GM19239 (cell line): ENCODE results near the gene POU2F1.

Experiments used
- DNase-seq: peaks from one replicate; pipeline ENCODE4 v3.0.0; 2011; ENCODE audit warnings: low spot score; ENCODE audit not compliant: insufficient read length
- FAIRE-seq: peaks from 2 replicates; lab custom pipeline; 2011; peaks lifted over from hg19 to GRCh38; lab: Jason Lieb, UNC

The POU2F1 gene

GRCh38 chr1:167431909-167432650 lies 211.4 kb downstream of the POU2F1 start:
- FAIRE-seq (no peak), DNase-seq (no peak)

DNA sequence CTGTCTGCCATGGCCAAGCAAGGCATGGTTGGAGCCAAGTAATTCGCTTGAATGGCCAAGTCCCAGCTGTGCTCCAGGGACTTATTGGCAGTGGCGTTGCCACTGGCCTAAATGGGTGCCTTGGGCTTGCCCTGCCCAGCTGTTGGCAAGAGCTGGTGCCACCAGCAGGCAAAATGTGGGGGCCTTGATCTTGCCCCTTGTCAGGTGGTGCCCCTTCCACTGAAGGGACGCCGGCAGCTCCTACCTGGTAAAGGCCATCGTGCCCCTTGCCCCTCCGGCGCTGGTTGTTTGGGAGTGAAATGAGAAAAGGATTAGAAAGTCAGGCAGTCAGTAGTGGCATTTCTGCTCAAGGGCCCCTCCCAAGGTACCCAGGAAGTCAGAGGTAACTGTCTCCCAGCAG lies 212.1 kb downstream of the POU2F1 start:
- FAIRE-seq (no peak), DNase-seq (no peak)

GRCh38 chr1:167433884-167434283 lies 213.2 kb downstream of the POU2F1 start:
- no peak for DNase-seq
- FAIRE-seq: no peak

DNA sequence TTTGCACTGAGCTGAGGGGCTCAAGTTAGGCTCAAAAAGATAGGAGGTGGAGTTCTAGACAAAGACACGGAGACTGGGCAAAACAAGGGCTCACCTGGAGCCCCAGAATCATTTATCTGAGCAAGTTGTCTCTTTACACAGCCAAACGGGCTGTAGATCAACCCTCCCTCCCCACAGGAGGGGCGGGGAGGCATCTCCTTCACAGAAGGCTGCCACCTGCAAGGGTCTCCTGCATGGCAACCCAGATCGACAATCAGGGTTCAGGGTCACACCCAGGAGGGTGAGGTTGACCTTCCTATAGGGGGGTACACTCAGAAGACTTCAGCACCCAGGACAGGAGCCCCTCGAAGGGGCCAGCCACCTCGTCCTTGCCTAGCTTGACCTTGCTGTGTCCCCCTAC lies 213.6 kb downstream of the POU2F1 start:
- DNase-seq (no peak), FAIRE-seq (no peak)

- no peak for FAIRE-seq
- no peak for DNase-seq
Observed at GRCh38 chr1:167435484-167435883, 214.8 kb downstream of the POU2F1 start.

- no peak for FAIRE-seq
Observed at GRCh38 chr1:167438171-167439138, 217.8 kb downstream of the POU2F1 start.

GRCh38 chr1:167439301-167439988 lies 218.8 kb downstream of the POU2F1 start:
- FAIRE-seq: no peak
- no peak for DNase-seq

More at GRCh38 chr1:167438171-167439138, 217.8 kb downstream of the POU2F1 start:
- no peak for DNase-seq

GRCh38 chr1:167440345-167440744 lies 219.7 kb downstream of the POU2F1 start:
- no peak for FAIRE-seq
- DNase-seq: no peak

DNA sequence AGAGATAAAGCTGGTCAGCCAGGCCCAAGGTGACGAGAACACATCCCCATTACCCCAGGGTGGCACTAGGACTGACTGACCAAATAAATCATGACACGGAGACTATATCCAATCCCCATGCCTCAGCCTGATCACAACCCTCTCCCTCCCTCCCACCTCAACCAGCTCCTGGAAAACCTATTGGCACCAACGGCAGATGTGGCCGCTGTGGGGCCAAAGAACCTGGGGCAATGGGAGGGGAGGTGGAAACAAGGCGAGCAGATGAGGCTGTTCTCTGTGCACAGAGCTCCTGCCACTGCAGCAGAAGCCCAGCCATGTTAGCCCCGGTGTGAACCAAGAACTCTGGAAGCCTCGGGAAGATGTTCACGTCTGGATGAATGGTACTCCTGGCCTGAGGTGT lies 220.1 kb downstream of the POU2F1 start:
- DNase-seq (no peak), FAIRE-seq (no peak)

DNA sequence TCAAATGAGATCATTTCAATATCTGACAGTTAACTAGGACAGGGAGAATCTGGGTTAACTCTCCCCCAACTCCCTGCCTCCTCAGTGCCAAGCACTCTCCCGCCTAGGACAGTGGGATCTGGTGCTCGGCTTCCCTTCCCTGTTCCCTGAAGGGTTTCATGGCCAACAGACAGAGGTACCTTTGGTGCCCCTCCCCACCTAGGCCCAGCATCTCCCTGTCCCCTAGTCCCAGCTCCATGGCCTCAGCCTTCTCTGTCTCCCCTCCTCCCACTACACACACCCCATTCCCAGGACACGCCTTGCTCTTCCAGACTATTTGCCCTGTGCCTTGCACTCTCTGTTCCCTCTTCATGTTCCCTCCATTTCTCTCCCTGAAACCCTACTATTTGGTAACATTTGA lies 220.5 kb downstream of the POU2F1 start:
- DNase-seq: no peak
- FAIRE-seq: no peak

DNA sequence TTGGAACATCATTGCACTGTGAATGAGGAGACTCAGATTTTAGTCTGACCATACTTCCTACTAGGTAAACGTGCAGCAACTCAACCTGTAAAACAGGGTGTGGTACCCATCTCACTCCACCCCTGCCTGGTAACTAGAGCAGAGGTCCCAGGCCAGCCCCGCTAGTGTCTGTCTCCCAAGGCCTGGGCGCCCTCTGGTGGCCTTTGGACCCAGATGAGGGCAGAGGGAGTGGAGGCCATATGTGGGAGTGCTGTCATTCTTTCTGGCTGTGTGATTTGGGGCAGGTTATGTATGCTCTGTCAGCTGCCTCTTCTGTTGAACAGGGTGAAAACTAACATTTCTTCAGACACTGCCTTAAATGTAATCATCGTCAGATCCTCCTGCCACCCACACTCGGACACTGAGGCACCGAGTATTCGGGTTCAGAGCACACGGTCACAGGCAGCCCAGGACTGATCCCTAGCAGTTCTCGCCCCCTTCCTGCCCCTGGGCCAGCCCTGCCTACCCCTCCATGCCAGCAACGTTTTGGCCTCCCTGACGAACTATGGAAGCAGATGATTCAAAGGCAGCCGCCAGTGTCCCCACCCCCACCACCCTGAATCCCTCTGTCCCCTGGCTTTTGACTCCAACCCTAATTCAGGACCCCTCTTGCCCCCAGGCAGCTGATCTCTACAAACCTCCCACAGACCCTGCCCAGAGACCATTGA lies 221.6 kb downstream of the POU2F1 start:
- peak; percentile 88 for FAIRE-seq

DNA sequence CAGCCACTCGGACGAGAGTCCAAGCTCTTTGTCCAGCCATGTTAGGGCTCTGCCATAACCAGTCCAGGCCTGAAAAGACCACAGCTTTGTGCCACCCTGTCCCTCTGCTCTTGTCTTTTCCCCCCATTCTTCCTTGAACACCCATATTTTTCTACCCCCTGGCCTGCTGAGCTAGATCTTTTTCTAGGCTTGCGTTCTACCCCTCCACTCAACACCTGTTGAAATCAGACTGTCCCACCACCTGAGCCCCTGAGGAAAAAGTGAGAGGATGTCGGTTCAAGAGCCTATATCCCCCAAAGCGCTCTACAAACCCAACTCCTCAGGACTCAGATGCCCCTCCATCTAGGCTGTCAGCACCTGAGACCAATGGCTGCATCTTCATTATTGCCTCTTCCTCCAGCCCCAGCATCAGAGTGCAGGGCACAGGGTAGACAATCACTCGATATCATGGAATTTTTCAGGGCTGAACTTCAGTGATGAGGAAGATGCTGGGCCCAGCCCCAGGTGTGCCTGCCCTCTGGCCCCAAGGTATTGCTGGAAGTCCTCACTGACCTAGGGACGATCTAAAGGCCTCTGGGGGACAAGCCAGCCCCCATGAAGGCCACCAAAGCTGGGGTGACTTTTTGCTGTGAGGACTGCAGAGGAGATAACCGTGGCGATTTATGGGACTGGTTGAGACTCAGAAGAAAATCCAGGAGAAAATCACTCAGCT lies 222.3 kb downstream of the POU2F1 start:
- DNase-seq (no peak), FAIRE-seq (no peak)

More for the DNA sequence above, 221.6 kb downstream of the POU2F1 start:
- DNase-seq: peak; percentile 78

DNA sequence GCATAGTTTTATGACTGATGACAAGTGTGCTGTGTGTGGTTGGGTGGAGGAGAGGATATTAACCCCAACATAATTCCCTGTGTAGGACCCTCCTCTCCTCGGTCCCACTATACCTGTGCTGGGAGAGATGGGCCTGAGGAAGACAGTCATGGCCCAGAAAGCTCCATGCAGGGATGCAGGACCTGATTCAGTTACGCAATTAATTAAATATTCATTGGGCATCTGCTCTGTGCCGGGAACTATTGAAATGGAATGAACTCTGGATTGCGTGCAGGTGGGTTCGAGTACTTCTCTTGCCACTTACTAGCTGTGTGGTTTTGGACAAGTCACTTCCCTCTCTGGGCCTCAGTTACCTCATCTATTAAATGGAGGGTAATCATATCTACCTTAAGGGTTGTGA lies 223.1 kb downstream of the POU2F1 start:
- DNase-seq (no peak), FAIRE-seq (no peak)

DNA sequence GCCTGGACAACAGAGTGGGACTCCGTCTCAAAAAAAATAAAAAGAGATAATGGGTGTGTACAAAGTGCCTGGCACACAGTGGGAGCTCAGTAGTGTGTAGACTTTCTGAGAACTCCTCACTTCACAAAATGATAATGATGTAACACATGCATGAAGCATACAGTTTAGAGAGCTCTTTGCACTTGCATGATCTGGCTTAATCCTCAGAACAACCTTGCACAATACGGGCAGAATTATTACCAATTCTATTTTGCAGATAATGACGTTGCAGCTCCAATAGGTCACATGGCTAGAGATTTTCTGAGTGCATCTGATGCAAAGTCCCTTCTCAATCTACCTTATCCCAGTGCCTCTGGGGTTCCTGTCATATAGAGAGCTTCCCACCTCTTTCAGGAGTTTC lies 226.3 kb downstream of the POU2F1 start:
- DNase-seq (no peak), FAIRE-seq (no peak)

- FAIRE-seq (no peak), DNase-seq (no peak)
Observed at GRCh38 chr1:167447521-167448136, 226.9 kb downstream of the POU2F1 start.

DNA sequence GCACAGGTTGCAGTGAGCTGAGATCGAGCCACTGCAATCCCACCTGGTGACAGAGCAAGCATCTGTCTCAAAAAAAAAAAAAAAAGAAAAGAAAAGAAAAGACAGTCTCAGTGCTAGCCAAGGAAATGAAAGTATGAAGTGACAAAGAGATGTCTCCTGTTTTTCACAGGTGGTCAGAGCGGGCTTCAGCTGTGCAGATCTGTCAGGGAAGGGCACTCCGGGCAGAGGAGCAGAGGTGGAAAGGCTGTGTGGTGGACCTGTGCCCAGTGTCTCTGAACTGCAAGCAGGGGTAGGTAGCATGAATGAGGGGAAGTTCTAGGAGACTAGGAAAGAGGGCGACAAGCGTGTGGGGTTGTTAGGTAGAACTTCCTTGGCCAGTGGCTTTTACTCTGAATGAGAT lies 230.2 kb downstream of the POU2F1 start:
- DNase-seq (no peak), FAIRE-seq (no peak)

- DNase-seq (no peak), FAIRE-seq (no peak)
Observed at GRCh38 chr1:167452483-167452882, 231.8 kb downstream of the POU2F1 start.

GRCh38 chr1:167453123-167453522 lies 232.4 kb downstream of the POU2F1 start:
- DNase-seq: no peak
- FAIRE-seq: no peak

- DNase-seq: no peak
- no peak for FAIRE-seq
Observed at GRCh38 chr1:167454304-167454893, 233.7 kb downstream of the POU2F1 start.
